GM21423 (cell line): ENCODE measurements around the gene ARHGEF11.
"Not testable (repeated sequence)": the region's sequence is repeated elsewhere in the genome, so short reads cannot be mapped to it uniquely, and the experiment has no call there.

Source experiments
- ATAC-seq: cut with Tn5 transposase; IDR thresholded peaks from one replicate; pipeline ENCODE4 v1.9.1; 2021; ENCODE audit warnings: mild to moderate bottlenecking, moderate library complexity; ENCODE audit not compliant: unreplicated experiment

The ARHGEF11 gene

DNA sequence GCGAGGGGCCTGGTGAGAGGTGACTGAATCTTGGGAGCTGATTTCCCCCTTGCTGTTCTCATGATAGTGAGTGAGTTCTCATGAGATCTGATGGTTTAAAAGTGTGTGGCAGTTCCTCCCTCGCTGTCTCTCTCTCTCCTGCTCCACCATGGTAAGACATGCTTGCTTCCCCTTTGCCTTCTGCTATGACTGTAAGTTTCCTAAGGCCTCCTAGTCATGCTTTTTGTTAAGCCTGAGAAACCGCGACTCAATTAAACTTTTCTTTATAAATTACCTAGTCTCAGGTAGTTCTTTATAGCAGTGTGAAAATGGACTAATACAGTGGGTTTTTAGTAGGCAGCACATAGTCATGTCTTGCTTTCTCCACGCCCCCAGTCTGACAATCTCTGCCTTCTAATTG, 10.2 kb upstream of the ARHGEF11 start:
- ATAC-seq: not testable (repeated sequence)

DNA sequence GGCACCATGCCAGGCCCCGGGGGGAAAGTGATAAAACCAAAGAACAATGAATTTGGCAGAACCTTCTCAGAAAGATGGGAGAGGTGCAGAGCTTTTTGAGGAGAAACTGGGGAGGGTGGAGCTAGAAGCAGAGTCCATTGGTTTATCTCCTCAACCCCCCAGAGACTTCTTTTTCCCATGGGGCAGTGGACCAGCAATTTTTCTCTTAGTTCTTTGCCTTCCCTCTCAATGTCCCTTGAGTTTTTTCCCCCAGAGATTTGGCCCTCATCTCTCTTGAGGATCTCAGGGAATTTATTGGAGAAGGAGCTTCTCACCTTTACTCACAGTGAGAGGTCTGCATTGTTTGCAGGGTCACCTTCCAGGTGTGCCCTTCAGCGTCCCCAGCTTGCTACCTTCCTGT, 5.3 kb upstream of the ARHGEF11 start:
- ATAC-seq: no peak

DNA sequence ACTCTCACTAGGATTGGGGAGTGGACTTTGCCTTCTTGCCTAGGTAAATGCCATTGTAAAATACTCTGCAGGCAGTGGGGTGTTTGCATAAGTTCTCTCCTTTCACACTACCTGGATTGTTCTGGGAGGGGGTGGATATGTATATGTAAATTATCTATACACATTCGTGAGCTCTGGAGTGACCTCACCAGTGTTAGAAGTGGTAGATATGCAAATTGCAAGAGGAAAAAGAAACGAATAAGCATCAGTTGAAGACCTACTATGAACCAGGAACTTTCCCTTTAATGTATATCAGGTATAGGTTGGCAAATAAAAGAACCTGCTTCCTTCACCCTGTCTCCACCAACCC, 1.5 kb upstream of the ARHGEF11 start:
- no peak for ATAC-seq

DNA sequence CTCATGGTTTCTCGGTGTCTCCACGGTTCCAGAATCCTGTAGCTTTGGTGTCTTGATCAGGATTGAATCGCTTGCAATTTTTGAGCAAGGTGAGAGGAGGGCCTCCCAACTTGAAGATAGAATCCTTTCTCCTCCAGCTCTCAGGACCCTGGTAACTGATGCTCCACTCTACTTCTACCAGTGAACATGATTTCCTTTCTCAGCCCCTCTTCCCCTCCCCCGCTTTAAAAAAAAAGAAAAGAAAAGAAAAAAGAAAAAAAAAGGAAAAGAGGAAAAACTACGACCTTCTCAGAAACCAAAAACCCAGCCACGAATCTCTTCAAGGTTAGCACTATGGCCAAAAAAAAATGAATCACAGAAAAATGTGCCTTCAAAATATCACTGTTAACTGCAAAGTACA, 1.2 kb downstream of the ARHGEF11 start:
- ATAC-seq: no peak

DNA sequence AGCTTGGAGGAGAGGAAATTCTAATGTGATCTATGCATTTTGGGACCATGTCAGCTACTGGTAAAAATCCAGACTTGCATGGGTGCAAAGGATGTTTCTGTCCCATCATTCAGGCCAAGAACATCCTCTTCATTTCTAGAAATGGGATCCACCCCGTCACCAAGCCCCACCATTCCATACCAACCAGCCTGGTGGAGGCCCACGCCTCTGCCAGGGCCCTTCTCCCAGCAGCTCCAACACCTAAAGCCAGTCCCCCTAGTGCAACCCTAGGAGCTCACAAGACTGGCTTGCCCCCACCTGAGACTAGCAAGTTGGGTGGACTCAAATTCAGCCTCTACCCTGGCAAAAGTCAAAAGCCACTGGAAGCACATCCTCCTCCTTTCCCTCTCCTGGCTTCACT, 1.9 kb downstream of the ARHGEF11 start:
- ATAC-seq: no peak

DNA sequence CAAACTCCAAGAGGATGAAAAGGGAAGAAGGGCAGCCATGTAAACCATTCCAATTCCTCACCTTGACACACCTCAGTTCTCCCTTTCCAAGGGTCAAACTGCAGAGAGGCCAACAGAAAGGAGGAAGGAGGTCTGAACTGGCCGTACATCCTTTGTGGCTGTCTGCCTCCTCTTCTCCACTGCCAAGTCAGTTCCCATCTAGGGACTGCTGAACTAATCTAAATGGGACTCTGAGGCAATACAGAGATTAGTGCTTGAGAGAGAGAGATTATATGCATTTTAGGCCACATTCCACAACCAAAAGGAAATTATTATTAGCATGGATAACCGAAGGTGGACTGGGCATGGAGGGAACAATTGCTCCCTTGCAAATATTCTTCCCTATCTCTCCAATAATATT, 2.7 kb downstream of the ARHGEF11 start:
- ATAC-seq: no peak

DNA sequence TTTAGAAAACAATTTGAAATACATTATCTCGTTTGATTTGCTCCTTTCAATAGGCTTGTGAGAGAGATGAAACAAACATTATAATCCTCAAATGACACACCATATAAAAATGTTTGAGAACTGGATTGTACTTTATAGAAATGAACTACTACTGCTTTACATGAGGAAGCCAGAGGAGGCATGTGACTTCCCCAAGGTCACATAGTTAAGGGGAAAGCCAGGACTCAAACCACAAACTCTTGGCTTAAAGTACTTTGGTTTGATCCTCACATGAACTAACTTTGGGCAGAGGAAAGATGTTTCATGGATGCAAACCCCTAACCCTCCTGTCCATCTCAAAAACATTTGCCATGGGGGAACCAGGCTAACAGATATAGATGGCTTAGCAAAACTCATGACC, 4.7 kb downstream of the ARHGEF11 start:
- no peak for ATAC-seq

DNA sequence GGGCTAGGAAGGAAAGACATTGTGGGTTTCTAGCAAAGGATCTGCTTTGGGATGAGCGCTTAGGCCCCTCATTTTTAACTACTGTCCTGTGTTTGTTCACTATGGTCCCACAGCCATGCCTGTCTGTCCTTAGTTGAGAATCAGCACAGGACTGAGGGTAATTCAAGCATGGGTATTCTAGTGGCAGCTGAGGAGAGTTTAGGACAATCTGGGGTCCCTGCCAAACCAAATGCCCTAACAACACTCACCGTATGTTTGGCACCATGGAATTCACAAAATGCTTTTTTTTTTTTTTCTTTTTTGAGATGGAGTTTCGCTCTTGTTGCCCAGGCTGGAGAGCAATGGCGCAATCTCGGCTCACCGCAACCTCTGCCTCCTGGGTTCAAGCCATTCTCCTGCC, 10.4 kb downstream of the ARHGEF11 start:
- ATAC-seq: no peak

DNA sequence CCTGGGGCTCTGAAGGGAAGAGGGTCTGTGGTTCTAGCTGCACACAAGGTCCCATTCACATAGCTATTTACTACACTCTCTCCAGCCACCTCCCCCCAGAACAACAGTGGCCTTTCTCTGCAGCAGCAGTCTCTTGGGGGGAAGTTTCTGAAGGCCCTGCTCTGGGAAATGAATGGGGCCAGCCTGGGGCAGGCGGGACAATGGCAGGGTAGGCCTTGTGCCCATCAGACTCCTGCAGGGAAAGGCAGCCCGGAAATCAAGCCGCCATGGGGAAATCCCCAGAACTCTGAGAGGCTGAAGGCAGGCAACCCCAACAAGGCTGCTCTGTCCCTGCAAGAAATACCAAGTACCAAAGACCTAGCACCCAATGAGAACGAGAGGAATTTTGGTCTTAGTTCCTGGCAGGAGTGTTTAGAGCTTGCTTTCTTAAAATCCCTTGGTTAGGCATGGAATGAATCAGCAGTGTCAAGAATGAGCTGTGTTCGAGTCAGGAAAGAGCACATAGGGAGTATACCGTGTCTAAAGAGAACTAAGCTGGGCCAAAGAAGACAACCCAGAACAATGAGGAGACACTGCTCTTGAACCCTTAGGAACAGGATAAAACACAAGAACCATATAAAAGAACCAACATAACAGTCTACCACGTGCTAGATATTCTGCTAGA, 11.3 kb downstream of the ARHGEF11 start:
- ATAC-seq: no peak

DNA sequence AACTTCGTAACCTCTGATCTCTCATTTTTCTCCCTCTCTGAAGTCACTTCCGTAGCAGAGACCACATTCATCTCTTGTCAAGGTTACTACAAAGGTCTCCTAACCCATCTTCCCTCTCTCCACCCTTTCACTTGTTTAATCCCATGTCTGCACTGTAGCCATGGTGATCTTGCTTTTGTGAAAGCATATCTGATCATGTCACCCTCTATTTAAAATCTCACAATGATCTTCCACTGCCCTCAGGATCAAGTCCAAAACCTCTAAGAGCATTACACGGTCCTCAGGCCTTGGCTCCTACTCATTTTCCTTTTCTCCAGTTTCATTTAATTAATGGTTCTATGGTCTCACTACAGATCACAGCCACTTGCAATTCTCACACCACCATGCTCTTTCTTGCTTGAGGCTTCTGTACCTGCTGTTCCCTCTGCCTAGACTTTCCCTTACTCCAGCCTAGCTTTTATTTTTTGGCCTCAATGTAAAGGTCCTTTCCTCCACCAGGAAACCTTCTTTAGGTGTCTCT, 12.1 kb downstream of the ARHGEF11 start:
- ATAC-seq: no peak

DNA sequence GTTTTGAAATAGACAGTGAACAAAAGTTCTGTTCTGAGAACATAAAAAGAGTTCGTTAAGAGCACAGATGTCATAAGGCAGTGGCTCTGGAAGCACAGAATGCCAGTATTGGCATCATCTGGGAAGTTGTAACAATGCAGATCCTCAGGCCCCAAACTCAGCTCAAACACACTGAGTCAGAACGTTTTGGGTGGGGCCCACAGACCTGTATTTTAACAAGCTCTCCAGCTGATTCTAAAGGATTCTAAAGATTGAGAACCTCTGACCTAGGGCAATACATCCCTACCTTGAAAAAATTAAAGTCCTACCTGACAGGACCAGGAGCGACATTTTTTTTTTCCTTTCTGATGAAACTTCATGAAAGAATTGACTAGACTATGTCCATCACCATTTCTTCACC, 13.2 kb downstream of the ARHGEF11 start:
- ATAC-seq: no peak

DNA sequence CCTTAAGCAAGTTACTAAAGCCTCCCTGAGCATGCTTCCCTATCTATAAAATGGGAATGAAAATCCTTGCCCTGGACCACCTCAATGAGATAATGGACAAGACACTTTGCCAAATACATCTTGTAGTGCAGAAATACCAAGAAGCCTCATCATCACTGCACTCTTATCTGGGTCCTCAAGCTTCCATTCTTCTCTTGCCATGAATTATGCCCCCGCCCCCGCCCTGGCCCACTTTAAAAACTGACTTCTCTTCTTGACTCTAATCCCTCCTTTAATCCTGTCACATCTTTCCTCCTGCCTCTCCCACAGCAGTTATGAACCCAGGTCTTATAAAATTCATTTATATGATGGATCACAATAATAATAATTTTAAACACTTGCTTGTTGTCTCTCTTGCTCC, 14.8 kb downstream of the ARHGEF11 start:
- no peak for ATAC-seq

DNA sequence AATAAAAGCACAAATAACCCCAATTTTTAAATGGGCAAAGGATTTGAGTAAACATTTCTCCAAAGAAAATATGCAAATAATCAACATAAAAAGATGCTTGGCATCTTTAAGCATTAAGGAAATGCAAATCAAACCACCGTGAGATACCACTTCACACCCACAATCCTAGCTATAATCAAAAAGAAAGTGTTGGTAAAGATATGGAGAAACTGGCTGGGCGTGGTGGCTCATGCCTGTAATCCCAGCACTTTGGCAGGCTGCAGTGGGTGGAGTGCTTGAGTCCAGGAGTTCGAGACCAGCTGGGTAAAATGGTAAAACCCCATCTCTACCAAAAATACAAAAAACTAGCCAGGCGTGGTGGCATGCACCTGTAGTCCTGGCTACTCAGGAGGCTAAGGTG, 16.9 kb downstream of the ARHGEF11 start:
- ATAC-seq: no peak

DNA sequence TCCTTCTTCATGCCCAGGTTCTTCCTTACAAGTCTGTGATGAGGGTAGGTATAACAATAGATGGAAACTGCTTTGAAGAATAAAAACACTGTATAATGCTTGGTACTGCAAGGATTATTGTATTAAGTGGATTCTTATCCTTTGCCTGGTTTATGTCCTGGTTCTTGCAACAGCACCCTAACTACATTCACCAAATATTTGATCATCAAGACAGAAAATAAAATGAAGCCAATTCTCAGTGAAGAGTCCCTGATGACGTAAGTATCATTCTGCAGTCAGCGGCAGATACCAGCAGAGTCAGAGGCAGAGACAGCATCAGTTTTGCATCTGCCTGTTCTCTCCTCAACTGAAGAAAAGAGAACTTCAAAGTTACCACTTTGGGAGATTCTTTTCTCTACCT, 19.7 kb downstream of the ARHGEF11 start:
- no peak for ATAC-seq

DNA sequence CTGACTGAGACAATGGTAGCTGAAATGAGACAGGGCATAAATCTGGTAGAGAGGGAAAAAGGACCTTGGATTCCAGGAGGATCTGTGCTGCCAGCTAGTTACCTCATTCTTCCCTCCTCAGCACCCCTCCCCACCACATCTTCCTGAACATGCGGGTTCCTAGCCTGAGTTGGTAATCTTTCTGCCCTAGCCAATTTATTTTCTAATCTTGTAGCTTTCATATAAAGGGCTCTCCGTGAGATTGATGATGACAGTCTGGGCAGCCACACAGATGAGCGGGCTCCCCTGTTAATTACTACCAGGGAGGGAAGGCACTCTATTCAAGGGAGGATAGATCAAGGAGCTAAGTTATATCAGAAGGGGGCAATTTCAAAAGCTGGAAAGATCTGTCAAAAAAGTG, 20.2 kb downstream of the ARHGEF11 start:
- no peak for ATAC-seq

DNA sequence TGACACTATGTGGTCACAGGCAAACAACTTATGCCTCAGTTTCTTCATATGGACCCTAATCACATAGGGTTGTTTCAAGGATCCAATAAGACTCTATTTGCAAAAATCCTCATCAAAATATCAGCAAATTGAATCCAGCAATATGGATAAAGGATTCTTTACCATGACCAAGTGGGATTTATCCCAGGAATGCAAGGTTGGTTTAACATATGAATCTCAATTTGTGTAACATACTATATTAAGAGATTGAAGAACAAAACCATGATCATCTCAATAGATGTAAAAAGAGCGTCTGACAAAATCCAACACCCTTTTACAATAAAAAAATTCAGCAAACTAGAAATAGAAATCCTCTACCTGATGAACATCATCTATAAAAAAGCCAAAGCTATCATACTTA, 23.9 kb downstream of the ARHGEF11 start:
- ATAC-seq: no peak

DNA sequence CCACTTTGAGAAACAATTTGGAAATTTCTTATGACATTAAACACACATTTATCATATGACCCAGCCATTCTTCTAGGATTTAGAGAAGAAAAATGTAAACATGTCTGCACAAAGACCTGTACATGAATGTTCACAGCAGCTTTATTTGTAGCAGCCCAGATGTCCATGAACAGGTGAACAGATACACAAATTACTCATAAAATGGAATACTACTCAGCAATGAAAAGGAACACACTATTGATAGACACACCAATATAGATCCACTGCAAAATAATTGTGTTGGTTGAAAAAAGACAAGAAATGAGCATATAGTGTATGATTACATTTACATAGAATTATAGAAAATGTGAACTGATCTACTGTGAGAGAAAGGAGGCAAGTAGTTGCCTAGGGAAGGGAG, 26.1 kb downstream of the ARHGEF11 start:
- no peak for ATAC-seq

DNA sequence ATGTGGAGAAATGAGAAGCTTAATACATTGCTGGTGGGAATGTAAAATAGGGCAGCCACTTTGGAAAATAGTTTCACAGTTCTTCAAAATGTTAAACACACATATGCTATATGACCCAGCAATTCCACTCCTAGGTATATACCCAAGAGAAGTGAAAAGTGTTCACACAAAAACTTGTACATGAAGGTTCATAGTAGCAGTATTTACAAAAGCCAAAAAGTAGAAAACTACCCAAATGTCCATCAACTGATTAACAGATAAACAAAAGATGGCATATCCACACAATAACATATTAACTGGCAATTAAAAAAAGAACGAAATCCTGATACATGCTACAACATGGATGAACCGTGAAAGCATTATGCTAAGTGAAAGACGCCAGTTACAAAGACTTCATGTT, 33.7 kb downstream of the ARHGEF11 start:
- no peak for ATAC-seq

DNA sequence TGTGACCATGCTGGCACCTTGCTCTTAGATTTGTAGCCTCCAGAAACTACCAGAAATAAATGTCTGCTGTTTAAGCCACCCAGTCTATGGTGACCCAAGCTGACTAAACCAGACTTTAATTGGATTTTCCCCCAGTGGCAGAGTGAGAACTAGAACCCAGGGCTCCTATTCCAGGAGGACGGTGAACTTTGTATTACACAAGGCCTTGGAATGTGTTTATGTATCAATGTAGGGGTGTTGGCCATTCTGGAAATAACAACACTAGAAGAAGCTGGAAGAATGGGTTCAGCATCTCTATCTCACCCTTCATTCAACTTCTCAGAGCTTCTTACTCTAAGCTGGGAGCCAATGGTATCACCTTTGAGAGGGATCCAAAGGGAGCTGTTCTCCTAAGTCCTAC, 37.0 kb downstream of the ARHGEF11 start:
- no peak for ATAC-seq

DNA sequence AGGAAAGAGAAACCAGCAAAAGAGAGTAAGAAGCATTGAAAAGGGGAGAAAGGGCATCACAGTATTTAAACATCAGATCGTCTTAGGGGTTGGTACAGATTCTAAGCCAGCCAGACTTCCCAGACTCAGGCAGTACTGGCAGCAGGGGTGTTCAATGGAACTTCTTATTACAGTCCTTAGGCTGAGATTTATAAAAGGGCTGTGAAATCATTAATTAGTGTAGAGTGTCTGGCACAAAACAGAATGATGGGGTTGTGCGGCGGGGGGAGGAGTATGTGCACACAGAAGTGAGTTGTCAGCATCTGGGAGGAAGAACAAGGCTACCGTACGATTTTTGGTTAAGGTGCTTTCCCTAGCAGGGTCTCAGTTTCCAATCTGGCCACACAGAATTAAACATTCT, 38.2 kb downstream of the ARHGEF11 start:
- ATAC-seq: no peak

DNA sequence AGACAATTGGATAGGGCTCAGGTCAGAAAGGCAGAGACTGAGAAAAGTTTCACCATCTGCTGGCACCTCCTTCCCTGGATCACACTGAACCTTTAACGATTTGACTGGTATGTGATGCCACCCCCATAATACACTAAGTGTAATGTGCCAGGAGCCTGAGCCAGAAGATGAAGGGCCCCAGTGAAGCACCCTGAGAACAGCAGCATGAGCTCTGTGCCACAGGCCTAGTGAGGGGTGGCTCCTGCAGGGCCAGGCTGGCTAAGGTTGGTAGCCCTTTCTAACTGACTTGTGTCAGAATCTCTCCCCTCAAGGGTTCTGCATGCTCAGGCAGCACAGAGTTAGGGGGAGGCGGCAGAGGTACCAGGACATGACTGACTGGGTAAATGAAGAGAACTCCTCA, 38.9 kb downstream of the ARHGEF11 start:
- no peak for ATAC-seq

DNA sequence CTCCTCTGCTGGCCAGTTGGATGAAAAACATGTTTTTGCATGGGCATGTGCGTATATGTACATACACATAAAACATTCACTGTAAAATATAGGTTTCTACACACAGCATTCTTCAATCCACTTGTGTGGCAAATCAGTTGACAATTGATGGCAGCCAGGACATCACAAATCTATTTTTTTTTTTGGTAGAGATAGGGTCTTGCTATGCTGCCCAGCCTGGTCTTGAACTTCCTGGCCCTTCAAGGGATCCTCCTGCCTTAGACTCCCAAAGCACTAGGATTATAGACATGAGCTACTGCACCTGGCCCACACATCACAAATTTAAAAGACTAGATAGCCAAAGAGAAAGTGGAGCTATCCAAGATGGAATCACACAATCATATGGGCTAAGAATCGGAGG, 39.6 kb downstream of the ARHGEF11 start:
- ATAC-seq: no peak

DNA sequence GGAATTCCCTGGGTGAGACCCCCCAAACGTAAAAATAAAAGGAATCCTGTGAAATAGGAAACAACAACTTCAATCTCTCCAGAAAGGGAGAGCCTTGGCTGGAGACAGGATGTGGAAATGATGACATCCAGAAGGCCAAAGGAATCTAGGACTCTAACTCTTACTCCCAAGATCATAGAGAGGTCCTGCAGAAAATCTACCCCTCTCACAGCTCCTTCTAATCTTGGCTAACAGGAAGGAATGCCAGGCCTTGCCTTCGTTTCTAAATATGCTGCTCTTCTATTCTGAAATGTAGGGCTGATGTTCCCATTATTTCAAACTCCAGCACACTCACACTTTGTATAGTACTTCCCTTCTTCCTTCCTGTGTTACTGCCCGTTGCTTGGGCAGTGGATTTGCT, 40.7 kb downstream of the ARHGEF11 start:
- no peak for ATAC-seq
